Right lobe of liver (tissue), 6 donors: ENCODE results near the gene IL36A. TPM values are rescaled to one million over a fixed set of nuclear protein-coding genes. Genes with fewer than 3 reads are reported as not detected.

Source experiments
- ATAC-seq, 4 donors: fragments of 200-7000 bp; cut with Tn5 transposase; one replicate each; pipeline ENCODE4 v1.9.1; 2020; ENCODE audit warnings: mild to moderate bottlenecking in 4 of 4, moderate library complexity in 4 of 4
- DNase-seq, 3 donors: peaks; one replicate each; pipeline ENCODE4 v3.0.0-alpha.2; 2020
- H3K27ac ChIP-seq, 3 donors: fragments of 200-600 bp; one replicate each; pipeline ENCODE4 v1.8.0; 2022
- H3K27me3 ChIP-seq, 2 donors: fragments of 200-600 bp; one replicate each; pipeline ENCODE4 v1.8.0; 2022
- H3K36me3 ChIP-seq, 4 donors: fragments of 200-600 bp; sonication (generic) in 1 of 4; one replicate each; pipeline versions ENCODE4 v1.5.1 to v1.8.0; 2017 to 2022; ENCODE audit warnings: control low read depth in 1 of 4
- H3K4me1 ChIP-seq, 4 donors: fragments of 200-600 bp; sonication (generic) in 1 of 4; one replicate each; pipeline versions ENCODE4 v1.5.1 to v1.8.0; 2017 to 2022; ENCODE audit warnings: control low read depth in 1 of 4
- H3K4me3 ChIP-seq, 3 donors: fragments of 200-600 bp; one replicate each; pipeline ENCODE4 v1.8.0; 2022
- H3K9me3 ChIP-seq, 4 donors: fragments of 200-600 bp; sonication (generic) in 1 of 4; one replicate each; pipeline versions ENCODE4 v1.5.1 to v1.8.0; 2017 to 2022; ENCODE audit warnings: control low read depth in 1 of 4
- CTCF ChIP-seq, 4 donors: fragments of 200-600 bp in 3 of 4; fragments of 450-650 bp in 1 of 4; IDR thresholded peaks; one replicate each; pipeline versions ENCODE4 v1.5.1 to v1.8.0; 2016 to 2022; ENCODE audit warnings: antibody characterized with exemption in 4 of 4, mild to moderate bottlenecking in 2 of 4
- POLR2A ChIP-seq: fragments of 450-650 bp; IDR thresholded peaks from one replicate; pipeline ENCODE4 v1.6.1; 2017; ENCODE audit warnings: antibody characterized with exemption, mild to moderate bottlenecking
- WGBS: methylation state at CpG from one replicate; pipeline ENCODE4 v1.1.6; 2018; ENCODE audit warnings: low coverage, low lambda C conversion rate; ENCODE audit not compliant: insufficient coverage; ENCODE audit errors: missing lambda C conversion rate; 5-methylcytosine and 5-hydroxymethylcytosine counted together
- intact Hi-C, 2 donors: fragments of 100-400 bp; cut with DNase I; formaldehyde crosslinking; loops; one replicate each; pipeline versions ENCODE4 v1.11.2 to v1.14.1; 2022
- total RNA-seq, 6 experiments: library from RNA; depleted of rRNA in 2 of 6; stranded (reverse); fragments of >200 nt in 2 of 6; fragmentation: NEBNext Ultra II Directional in 3 of 6; extraction: Animal tissue kit (Norgen Biotek cat#: 25700) in 3 of 6; gene quantifications; one replicate each; pipeline versions ENCODE4 v1.1.0 to v1.2.4, GENCODE V29; 2016 to 2023
- donor health status: DM: no; HTN: yes; CAD: no.
- donor health status: DM: no; HTN: no; CAD: no.
- donor health status: DM: no; HTN: no; CAD: no.
- donor health status: DM: no; HTN: yes; CAD: no.
- donor health status: DM: no; HTN: yes; CAD: no.

The IL36A gene
- total RNA-seq, 6 experiments from 2014 or later = not detected

DNA sequence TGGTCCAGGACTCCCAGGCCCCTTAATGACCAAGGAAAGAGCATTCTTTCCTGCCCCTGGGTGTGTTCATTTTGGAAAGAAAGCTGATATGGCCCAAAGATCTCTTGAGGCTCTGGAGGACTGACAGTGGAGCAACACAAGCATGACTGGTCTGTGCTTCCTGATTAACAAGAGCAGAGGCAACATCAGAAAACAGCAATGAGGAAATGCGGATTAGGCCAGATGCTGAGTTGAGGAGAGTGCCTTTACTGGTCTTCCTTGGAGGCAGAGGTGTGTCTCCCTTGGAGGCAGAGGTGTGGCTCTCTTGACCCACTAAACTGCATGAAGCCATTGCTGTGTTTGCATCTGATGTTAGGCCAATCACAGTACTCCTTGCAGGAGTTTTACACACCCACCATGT, 27.5 kb downstream of the IL36A start:
- Histone ChIP-seq H3K4me1 (no peaks in the 10 kb centered on the region), H3K36me3 (no peaks in the 10 kb centered on the region), H3K9me3 (no peaks in the 10 kb centered on the region), H3K4me3 (no peak overlapping the region), H3K27ac (no peak overlapping the region), H3K27me3 (no peaks in the 10 kb centered on the region)
- no peak for TF ChIP-seq POLR2A
- TF ChIP-seq CTCF (IDR thresholded peaks at IDR 0.05) = no peak
- ATAC-seq = no peak
- WGBS = no CpG with 5 or more reads among the region's 1 CpG
- intact Hi-C loops = no loop called here
- no peak for DNase-seq

- Histone ChIP-seq H3K4me1 (peaks cover 0 to 2% (median 0%) of the 10 kb centered on the region in 4 donors), H3K36me3 (no peaks in the 10 kb centered on the region), H3K27ac (no peak overlapping the region), H3K4me3 (no peak overlapping the region), H3K9me3 (no peaks in the 10 kb centered on the region), H3K27me3 (no peaks in the 10 kb centered on the region)
- ATAC-seq (no peak), DNase-seq (no peak)
- WGBS = 68% methylated on average over 3 of the region's 3 CpGs
- intact Hi-C loops = no loop called here
- TF ChIP-seq CTCF (IDR thresholded peaks at IDR 0.05) (no peak), POLR2A (no peak)
These were observed 28.8 kb downstream of the IL36A start for GRCh38 chr2:113034016-113034415.

GRCh38 chr2:113036763-113037162, 31.5 kb downstream of the IL36A start:
- H3K27ac ChIP-seq = no peak overlapping the region
- WGBS = 100% methylated on average over 4 of the region's 9 CpGs
- TF ChIP-seq CTCF (IDR thresholded peaks at IDR 0.05) (no peak), POLR2A (no peak)
- no peaks in the 10 kb centered on the region for H3K36me3 ChIP-seq
- intact Hi-C loops = no loop called here
- H3K4me1 ChIP-seq = peaks cover 0 to 17% (median 6%) of the 10 kb centered on the region in 4 donors
- DNase-seq (no peak), ATAC-seq (no peak)
- no peaks in the 10 kb centered on the region for H3K9me3 ChIP-seq
- no peak overlapping the region for H3K4me3 ChIP-seq
- H3K27me3 ChIP-seq = no peaks in the 10 kb centered on the region

DNA sequence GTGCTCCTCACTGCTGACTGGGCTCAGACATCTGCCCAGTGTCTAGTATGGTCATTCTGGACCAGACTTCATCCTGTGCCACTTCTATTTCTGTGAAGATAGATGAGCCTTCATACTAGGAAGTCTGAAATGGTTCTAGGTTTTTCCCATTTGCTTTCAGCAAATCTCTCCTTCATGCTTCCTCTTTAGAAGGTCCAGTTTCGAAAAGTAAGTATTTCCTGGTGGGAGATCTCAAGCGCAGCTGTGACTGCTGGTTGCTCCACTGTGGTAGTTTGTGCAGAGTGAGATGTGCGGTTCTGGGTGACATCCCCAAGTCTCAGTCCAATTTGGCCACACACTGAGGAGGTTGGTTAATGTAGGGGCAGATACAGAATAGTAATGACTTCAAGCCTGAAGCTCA, 33.0 kb downstream of the IL36A start:
- H3K27me3 ChIP-seq = no peaks in the 10 kb centered on the region
- no peak overlapping the region for H3K27ac ChIP-seq
- no peak overlapping the region for H3K4me3 ChIP-seq
- H3K4me1 ChIP-seq = peaks cover 0 to 17% (median 6%) of the 10 kb centered on the region in 4 donors
- DNase-seq (no peak), ATAC-seq (peak in 1 of 4 donors; percentile 9)
- no peaks in the 10 kb centered on the region for H3K36me3 ChIP-seq
- 76% methylated on average over 3 of the region's 3 CpGs for WGBS
- no peaks in the 10 kb centered on the region for H3K9me3 ChIP-seq
- intact Hi-C loops = no loop called here
- TF ChIP-seq POLR2A (no peak), CTCF (IDR thresholded peaks at IDR 0.05) (no peak)

- intact Hi-C loops = no loop called here
- peak in 1 of 3 donors; percentile 41 for DNase-seq
- TF ChIP-seq CTCF (IDR thresholded peaks at IDR 0.05) (no peak), POLR2A (no peak)
- WGBS = 23% methylated on average over 1 of the region's 2 CpGs
- no peak overlapping the region for H3K4me3 ChIP-seq
- H3K27ac ChIP-seq = no peak overlapping the region
- H3K27me3 ChIP-seq = no peaks in the 10 kb centered on the region
- H3K36me3 ChIP-seq = no peaks in the 10 kb centered on the region
- H3K4me1 ChIP-seq = peaks cover 0 to 17% (median 6%) of the 10 kb centered on the region in 4 donors
- no peaks in the 10 kb centered on the region for H3K9me3 ChIP-seq
- peak; percentile 82 to 95 (median 88) for ATAC-seq
These were observed 33.9 kb downstream of the IL36A start for GRCh38 chr2:113039158-113039557.
